Ectodermal cell (in vitro differentiated cells): ENCODE data around the gene ARHGAP44.

Experiments used
- H3K27ac ChIP-seq: 2 replicates; pipeline ENCODE4 v1.7.0; 2013; ENCODE audit warnings: mild to moderate bottlenecking, low read depth, low read length; ENCODE audit not compliant: insufficient read depth, poor library complexity, severe bottlenecking
- H3K27me3 ChIP-seq: 2 replicates; pipeline ENCODE4 v1.7.0; 2013; ENCODE audit warnings: mild to moderate bottlenecking, low read length; ENCODE audit not compliant: insufficient read depth, control insufficient read depth, poor library complexity, severe bottlenecking
- H3K36me3 ChIP-seq: one replicate; pipeline ENCODE4 v1.7.0; 2013; ENCODE audit warnings: low read length; ENCODE audit not compliant: control insufficient read depth, insufficient read depth
- H3K4me1 ChIP-seq: one replicate; pipeline ENCODE4 v1.7.0; 2013; ENCODE audit warnings: low read length; ENCODE audit not compliant: control insufficient read depth, insufficient read depth
- H3K4me3 ChIP-seq: 2 replicates; pipeline ENCODE4 v1.7.0; 2013; ENCODE audit warnings: low read depth, low read length, control low read depth; ENCODE audit not compliant: insufficient read depth
- H3K9me3 ChIP-seq: 2 replicates; pipeline ENCODE4 v1.7.0; 2013; ENCODE audit warnings: mild to moderate bottlenecking, low read length, moderate library complexity; ENCODE audit not compliant: control insufficient read depth
- WGBS, 2 experiments: methylation state at CpG; one replicate each; pipeline ENCODE4 v1.1.7; 2013; ENCODE audit warnings: missing lambda C conversion rate in 2 of 2; 5-methylcytosine and 5-hydroxymethylcytosine counted together

Gene ARHGAP44

DNA sequence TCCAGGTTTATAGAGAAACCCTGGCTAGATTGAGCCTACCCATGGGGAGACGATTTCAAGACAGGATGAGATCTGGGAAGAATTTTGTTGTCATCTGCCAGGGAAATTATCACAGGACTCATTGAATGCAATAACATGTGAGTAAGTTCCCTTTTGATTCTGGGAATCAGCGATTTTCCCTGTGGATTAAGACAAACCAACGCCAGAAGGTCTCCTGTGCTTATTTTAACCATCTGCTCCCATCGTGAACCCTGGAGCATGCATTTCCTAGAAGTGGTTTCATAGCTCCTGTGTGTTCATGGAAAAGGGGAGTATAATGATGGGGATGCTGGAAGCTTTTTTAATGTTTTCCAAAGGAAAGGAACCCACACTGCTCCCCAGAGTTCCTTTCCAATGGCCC is 21.0 kb upstream of the ARHGAP44 start:
- no peaks in the 10 kb centered on the region for H3K4me1 ChIP-seq
- no peaks in the 10 kb centered on the region for H3K27me3 ChIP-seq
- no peaks in the 10 kb centered on the region for H3K36me3 ChIP-seq
- H3K4me3 ChIP-seq, result no peak overlapping the region
- 95 to 98% methylated on average over 4 of the region's 4 CpGs for WGBS, 2 experiments
- H3K9me3 ChIP-seq, result no peaks in the 10 kb centered on the region
- H3K27ac ChIP-seq, result no peak overlapping the region

DNA sequence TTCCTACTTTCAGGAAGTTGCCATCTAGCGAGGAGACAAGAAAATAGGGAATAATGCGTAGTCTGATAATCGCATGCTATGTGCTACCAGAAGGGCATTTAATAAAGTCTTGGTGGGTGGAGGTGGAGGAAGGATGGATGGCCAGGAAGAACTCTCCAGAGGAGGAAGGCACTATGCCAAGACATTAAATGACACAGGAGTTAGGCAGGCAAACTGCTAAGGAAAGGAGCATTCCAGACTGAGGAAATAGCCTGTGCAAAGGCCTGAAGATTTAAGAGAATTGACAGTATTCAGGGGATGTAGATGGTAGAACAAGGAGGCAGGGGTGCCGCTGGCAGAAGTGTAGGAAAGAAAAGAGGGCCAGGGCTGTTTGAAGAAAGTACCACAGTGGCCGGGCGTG is 19.3 kb upstream of the ARHGAP44 start:
- Histone ChIP-seq H3K4me1 (no peaks in the 10 kb centered on the region), H3K4me3 (no peak overlapping the region), H3K27me3 (no peaks in the 10 kb centered on the region), H3K9me3 (no peaks in the 10 kb centered on the region), H3K36me3 (no peaks in the 10 kb centered on the region), H3K27ac (no peak overlapping the region)
- 95 to 97% methylated on average over 6 of the region's 6 CpGs for WGBS, 2 experiments

DNA sequence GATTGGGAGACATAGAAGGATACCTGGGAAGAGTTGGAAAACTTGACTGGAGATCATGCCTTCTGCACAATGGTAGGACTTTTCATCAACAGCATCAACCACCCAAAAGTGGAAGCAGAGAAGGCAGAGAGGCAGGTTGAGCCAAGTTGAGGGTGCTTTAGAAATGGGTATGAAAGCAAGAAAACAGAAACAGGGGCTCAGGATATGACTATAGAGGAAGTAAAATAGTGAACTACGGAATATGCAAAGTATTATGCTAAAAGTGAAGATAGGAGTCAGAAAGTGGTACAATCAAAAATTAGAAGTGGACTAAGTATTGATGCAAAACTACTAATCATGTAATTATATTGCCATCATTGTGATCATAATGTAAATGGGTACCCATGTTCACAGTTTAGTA is 16.1 kb upstream of the ARHGAP44 start:
- no peaks in the 10 kb centered on the region for H3K4me1 ChIP-seq

GRCh38 chr17:12789075-12789480 is 220 bp upstream of the ARHGAP44 start:
- Histone ChIP-seq H3K36me3 (no peaks in the 10 kb centered on the region), H3K4me1 (no peaks in the 10 kb centered on the region), H3K9me3 (no peaks in the 10 kb centered on the region), H3K27me3 (peaks cover 17% of the 10 kb centered on the region), H3K27ac (no peak overlapping the region), H3K4me3 (peak overlapping the region; percentile 74)
- WGBS, 2 experiments, result 1 to 2% methylated on average over 16 of the region's 16 CpGs

More for the DNA sequence above, 16.1 kb upstream of the ARHGAP44 start:
- Histone ChIP-seq H3K4me3 (no peak overlapping the region), H3K27ac (no peak overlapping the region), H3K27me3 (no peaks in the 10 kb centered on the region), H3K36me3 (no peaks in the 10 kb centered on the region), H3K9me3 (no peaks in the 10 kb centered on the region)
- 93 to 95% methylated on average over 1 of the region's 1 CpG for WGBS, 2 experiments

GRCh38 chr17:12790249-12791106 is 1.2 kb downstream of the ARHGAP44 start:
- Histone ChIP-seq H3K27ac (no peak overlapping the region), H3K36me3 (no peaks in the 10 kb centered on the region), H3K4me3 (peak overlapping the region; percentile 74), H3K4me1 (no peaks in the 10 kb centered on the region), H3K27me3 (peaks cover 17% of the 10 kb centered on the region), H3K9me3 (no peaks in the 10 kb centered on the region)
- WGBS, 2 experiments, result 7 to 8% methylated on average over 27 of the region's 27 CpGs

GRCh38 chr17:12794919-12795532 is 5.7 kb downstream of the ARHGAP44 start:
- WGBS, 2 experiments, result 89 to 91% methylated on average over 6 of the region's 6 CpGs
- H3K4me3 ChIP-seq, result no peak overlapping the region
- peaks cover 12% of the 10 kb centered on the region for H3K27me3 ChIP-seq
- H3K27ac ChIP-seq, result peak overlapping the region; percentile 1
- no peaks in the 10 kb centered on the region for H3K36me3 ChIP-seq
- H3K9me3 ChIP-seq, result no peaks in the 10 kb centered on the region
- no peaks in the 10 kb centered on the region for H3K4me1 ChIP-seq

GRCh38 chr17:12800855-12801365 is 11.6 kb downstream of the ARHGAP44 start:
- Histone ChIP-seq H3K9me3 (no peaks in the 10 kb centered on the region), H3K4me1 (no peaks in the 10 kb centered on the region), H3K4me3 (no peak overlapping the region), H3K27ac (no peak overlapping the region), H3K27me3 (no peaks in the 10 kb centered on the region), H3K36me3 (no peaks in the 10 kb centered on the region)
- WGBS, 2 experiments, result 80 to 88% methylated on average over 2 to 3 of the region's 3 CpGs

DNA sequence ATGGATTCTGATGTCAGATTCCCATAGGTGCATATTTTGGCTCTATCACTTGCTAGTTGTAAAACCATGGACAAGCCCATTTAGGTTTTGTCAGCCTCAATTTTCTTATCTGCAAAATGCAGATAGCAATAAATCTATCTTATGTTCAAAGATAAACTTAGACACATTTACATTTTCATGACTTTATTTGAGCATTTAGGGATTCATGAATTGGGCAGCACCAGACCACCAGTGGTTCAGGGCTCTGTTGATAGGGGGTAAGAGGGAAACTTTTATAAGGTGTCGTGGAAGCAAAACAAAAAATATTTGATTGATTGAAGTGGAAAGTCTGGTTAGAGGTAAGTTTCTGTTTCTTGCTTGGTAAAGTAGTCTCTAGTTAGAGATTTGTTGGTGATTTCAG is 17.3 kb downstream of the ARHGAP44 start:
- H3K27me3 ChIP-seq, result no peaks in the 10 kb centered on the region
- no peak overlapping the region for H3K4me3 ChIP-seq
- no peaks in the 10 kb centered on the region for H3K36me3 ChIP-seq
- H3K27ac ChIP-seq, result no peak overlapping the region
- H3K9me3 ChIP-seq, result no peaks in the 10 kb centered on the region
- H3K4me1 ChIP-seq, result no peaks in the 10 kb centered on the region
- 97 to 100% methylated on average over 1 of the region's 1 CpG for WGBS, 2 experiments

GRCh38 chr17:12808723-12809122 is 19.4 kb downstream of the ARHGAP44 start:
- no peaks in the 10 kb centered on the region for H3K36me3 ChIP-seq
- no peaks in the 10 kb centered on the region for H3K27me3 ChIP-seq
- no peaks in the 10 kb centered on the region for H3K4me1 ChIP-seq
- H3K9me3 ChIP-seq, result no peaks in the 10 kb centered on the region
- H3K4me3 ChIP-seq, result no peak overlapping the region
- H3K27ac ChIP-seq, result no peak overlapping the region
- WGBS, 2 experiments, result 91 to 93% methylated on average over 3 of the region's 3 CpGs

DNA sequence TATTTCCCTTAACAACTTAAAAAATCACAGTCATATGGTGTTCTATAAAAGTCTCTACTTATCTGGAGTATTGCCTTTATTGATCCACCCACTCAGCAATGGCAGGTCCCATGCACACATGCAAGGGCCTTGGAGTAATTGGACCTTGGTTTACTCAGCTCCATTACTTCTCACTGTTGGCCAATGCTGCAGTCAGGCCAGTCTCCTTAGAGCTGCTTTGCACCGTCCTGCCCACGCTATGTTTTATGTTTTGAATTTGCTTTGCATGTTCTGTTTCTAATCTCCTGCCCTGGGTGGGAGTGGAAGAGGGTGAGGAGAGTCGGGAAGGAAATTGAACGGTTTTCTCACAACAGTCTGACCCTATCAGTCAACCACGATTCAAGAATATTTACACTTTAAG is 23.6 kb downstream of the ARHGAP44 start:
- no peak overlapping the region for H3K27ac ChIP-seq
- H3K36me3 ChIP-seq, result no peaks in the 10 kb centered on the region
- H3K9me3 ChIP-seq, result no peaks in the 10 kb centered on the region
- no peaks in the 10 kb centered on the region for H3K4me1 ChIP-seq
- no peak overlapping the region for H3K4me3 ChIP-seq
- no peaks in the 10 kb centered on the region for H3K27me3 ChIP-seq
- WGBS, 2 experiments, result 95 to 97% methylated on average over 2 to 3 of the region's 5 CpGs
